GM18867 (cell line): ENCODE data around the gene SMG6.
A peak's percentile ranks its signal among the peaks of the same experiment; 100 is the strongest.

ENCODE experiments used
- ATAC-seq: cut with Tn5 transposase; IDR thresholded peaks from one replicate; pipeline ENCODE4 v1.9.1; 2021; ENCODE audit warnings: mild to moderate bottlenecking, moderate library complexity; ENCODE audit not compliant: unreplicated experiment

SMG6 gene

DNA sequence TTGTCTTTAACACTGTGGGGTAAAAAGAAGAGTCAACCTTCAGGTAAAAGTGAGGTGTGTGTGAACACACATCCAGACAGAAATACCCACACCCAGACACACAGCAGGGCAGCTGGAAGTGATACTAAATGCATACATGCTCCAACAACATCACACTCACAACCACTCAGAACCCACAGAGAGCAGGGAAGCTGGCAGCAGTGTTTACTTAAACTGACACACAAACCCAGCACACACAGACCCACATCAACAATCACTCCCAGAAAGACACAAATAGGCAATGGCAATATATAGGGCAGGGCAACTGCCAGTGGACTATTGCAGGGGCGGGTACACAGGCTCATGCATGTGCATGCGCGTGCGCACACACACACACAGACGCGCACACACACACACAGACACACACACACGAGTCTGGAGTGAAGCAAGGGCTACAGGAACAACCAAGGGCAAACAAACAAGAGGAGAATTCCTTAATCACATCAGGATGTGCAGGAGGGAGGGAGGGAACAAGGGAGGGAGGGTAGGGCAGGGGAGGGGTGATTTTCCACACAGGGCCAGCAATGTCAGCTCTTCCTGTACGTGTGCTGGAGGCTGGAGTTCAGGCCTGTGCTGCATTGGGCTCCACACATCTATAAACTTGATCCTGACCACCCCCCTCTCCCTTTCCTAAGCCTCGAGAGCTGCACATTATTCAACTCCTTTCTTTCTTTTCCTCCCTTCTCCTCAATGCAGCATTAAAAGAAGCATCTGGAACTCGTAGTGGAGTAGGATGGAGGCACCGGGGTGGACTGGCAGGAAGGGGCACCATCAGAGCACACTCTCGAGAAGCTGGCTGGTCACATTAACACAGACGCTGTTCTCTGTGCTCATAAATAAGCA is 218.6 kb downstream of the SMG6 start:
- no peak for ATAC-seq

- no peak for ATAC-seq
Observed at GRCh38 chr17:2084036-2084765, 219.4 kb downstream of the SMG6 start.

DNA sequence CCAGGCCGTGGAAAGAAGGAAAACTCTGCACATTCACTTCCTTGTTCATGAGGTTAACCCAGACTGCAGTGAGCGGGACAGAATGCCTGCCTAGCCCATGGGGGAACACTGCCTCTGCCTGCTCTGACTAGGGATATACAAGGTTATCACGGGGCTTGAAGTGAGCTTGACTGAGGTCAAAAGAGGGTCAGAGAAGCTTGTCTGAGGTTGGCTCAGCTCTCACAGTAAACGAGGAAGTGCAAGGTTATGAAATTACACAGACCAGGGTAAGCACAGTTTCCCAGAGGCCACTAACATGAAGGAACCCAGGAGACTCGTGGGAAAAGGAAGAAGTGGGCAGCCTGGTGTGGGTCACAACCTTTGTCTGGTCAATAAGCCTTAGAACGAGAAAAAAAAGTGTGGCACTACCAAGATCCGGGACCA is 220.0 kb downstream of the SMG6 start:
- peak; percentile 41 for ATAC-seq

GRCh38 chr17:2082003-2082781 is 221.4 kb downstream of the SMG6 start:
- no peak for ATAC-seq

- ATAC-seq = no peak
Observed at GRCh38 chr17:2081564-2081963, 222.0 kb downstream of the SMG6 start.

DNA sequence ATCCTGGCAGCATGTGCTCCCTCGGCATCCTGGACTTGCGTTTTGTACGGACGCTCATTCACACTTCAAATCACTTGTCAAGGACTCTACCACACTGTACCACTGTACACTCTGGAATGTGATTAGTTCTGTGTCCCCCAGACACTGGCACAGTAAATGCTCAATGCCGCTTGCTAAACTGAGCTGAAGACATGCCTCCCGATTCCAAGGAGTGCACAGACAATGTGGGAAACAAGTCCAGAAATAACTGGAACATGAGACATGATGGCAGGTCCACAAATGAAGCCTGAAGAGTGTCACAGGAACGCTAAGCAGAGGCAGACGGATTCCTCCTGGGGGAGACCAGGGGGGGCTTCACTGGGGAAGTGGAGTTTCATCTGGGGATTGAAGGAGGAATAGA is 226.5 kb downstream of the SMG6 start:
- no peak for ATAC-seq

- no peak for ATAC-seq
Observed at GRCh38 chr17:2076087-2076984, 227.2 kb downstream of the SMG6 start.

GRCh38 chr17:2075336-2076086 is 228.1 kb downstream of the SMG6 start:
- ATAC-seq = no peak

- no peak for ATAC-seq
Observed at GRCh38 chr17:2074919-2075318, 228.7 kb downstream of the SMG6 start.

DNA sequence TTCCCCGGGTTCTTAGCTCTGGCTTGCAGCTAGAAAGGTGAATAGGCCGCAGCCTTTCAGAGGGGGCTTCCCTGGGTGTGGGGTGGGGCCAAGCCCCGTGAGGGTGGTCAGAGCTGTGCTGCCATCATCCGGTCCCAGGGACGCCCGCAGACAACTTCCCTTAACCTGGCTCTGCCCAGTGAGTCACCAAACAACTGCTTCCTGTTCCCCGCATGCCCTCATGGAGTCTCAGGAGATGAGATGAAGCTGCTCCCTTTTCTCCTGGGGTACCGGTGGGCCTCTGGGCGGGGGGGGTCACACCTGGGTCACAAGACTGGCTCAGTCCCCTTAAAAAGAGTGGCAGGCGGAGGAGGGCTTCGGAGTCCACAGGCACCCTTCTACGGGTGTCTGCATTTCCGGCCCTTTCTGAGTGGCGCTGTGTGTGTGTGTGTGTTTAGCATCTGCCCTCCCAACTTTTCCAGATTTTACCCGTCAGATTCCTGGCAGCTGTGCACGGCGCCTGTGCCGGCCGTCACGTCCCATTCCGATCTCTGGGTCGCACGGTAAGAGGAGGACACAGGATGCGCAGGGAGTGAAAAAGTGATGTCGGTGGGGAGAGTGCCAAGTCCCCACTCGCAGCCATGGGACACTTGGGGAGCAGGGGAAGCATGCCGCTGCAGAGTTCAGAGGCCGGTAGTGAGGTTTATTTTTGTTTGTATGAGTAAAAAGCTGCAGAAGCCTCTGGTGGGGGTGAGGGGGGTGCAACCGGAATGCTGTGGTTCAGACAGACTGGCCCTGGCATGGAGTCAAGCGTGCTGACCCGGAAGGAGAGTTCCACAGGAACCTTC is 231.9 kb downstream of the SMG6 start:
- ATAC-seq = no peak

- no peak for ATAC-seq
Observed at GRCh38 chr17:2071024-2071385, 232.6 kb downstream of the SMG6 start.

GRCh38 chr17:2070241-2071023 is 233.2 kb downstream of the SMG6 start:
- ATAC-seq = peak; percentile 83

GRCh38 chr17:2068519-2069051 is 235.0 kb downstream of the SMG6 start:
- no peak for ATAC-seq

GRCh38 chr17:2068031-2068518 is 235.5 kb downstream of the SMG6 start:
- ATAC-seq = no peak

DNA sequence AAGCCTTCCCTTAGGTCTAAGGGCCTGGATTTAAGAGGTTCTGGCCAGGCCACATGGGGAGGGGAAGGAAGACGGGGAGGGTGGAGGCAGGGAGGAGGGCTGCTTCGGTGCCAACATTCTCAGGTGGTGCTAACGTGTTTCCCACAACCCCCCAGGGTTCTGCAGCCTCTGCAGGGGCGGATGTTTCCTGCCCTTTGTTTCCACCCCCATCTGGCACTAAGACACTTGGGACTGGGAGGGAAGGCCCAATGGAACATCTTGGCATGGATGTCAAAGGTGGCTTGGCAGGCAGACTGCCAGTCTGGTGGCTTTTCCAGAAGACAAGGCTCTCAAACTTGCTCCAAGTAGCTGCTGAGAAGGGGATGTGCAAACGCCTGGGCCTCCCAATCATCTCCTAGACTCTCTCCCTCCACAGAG is 236.0 kb downstream of the SMG6 start:
- ATAC-seq = no peak

GRCh38 chr17:2067048-2067561 is 236.5 kb downstream of the SMG6 start:
- no peak for ATAC-seq

DNA sequence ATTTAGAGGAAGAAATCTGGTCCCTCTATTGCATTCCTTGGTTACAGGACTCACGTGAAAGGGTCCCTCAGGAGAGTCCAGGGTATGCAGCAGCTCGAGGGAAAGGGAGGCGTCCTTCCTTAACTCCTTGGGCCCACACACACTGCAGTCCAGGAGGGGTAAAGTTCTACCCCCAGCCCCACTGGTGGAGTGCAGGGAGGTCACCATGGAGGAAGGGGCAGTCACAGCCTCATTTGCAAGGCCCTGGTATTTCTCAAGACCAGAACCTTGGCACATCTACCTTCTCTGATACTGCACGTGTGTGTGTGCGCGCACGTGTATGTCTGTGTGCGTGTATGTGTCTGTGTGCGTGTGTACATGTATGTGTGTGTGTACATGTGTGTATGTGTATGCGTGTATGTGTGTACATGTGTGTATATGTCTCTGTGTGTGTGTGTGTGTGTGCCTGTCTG is 237.6 kb downstream of the SMG6 start:
- ATAC-seq = no peak
